ENCODE data around the gene NTHL1.

Gene NTHL1

DNA sequence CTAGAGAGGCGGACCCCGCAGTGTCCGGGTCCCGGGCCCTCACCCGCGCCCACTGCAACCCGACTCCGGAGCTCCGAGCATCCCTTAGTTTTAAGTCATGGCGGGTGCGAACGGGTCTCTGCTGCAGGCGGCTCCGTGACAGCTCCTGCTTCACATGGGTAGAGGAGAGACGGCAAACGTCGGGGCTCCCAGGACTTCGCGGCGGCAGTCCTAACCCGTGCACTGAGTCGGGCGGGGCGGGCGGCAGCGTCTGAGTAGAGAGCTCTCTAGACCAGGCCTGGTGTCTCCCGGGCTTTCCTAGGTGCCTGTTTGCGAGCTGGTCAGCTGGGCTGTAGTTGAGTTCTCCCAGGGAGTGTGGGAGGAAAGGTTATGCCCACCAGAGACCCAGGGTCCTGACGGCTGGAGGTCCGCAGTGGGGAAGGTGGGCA, 496 bp upstream of the NTHL1 start:
- TF ChIP-seq, protein P1, sequence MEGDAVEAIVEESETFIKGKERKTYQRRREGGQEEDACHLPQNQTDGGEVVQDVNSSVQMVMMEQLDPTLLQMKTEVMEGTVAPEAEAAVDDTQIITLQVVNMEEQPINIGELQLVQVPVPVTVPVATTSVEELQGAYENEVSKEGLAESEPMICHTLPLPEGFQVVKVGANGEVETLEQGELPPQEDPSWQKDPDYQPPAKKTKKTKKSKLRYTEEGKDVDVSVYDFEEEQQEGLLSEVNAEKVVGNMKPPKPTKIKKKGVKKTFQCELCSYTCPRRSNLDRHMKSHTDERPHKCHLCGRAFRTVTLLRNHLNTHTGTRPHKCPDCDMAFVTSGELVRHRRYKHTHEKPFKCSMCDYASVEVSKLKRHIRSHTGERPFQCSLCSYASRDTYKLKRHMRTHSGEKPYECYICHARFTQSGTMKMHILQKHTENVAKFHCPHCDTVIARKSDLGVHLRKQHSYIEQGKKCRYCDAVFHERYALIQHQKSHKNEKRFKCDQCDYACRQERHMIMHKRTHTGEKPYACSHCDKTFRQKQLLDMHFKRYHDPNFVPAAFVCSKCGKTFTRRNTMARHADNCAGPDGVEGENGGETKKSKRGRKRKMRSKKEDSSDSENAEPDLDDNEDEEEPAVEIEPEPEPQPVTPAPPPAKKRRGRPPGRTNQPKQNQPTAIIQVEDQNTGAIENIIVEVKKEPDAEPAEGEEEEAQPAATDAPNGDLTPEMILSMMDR (IDR thresholded peaks at IDR 0.05; ENCODE audit: low read depth, low read length, missing control alignments): no peak
- DNase-seq (ENCODE audit: low read depth): no peak
- H3K4me3 ChIP-seq (ENCODE audit: low read depth, low read length): peak overlapping the region; percentile 79

DNA sequence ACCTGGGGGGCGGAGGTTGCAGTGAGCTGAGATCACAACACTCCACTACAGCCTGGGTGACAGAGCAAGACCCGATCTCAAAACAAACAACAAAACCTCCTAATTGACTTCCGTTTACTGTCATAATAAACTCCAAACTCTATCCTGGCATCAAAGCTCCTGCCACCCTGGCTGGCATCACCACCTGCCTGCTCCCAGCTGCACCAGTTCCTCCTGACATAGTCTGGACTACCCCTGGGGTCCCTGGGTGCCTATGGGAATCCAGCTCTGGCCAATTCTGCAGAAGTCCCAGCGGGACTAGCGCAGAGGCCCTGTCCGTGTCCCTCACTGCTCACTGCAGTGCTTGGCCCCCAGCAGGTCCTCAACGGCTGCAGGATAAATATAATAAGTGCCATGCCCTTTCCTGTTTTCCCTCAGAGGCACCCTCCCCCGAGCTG, 723 bp downstream of the NTHL1 start:
- DNase-seq (ENCODE audit: low read depth): no peak
- H3K4me3 ChIP-seq (ENCODE audit: low read depth, low read length): peak overlapping the region; percentile 79
- TF ChIP-seq, protein P1 (IDR thresholded peaks at IDR 0.05; ENCODE audit: low read depth, low read length, missing control alignments): no peak

DNA sequence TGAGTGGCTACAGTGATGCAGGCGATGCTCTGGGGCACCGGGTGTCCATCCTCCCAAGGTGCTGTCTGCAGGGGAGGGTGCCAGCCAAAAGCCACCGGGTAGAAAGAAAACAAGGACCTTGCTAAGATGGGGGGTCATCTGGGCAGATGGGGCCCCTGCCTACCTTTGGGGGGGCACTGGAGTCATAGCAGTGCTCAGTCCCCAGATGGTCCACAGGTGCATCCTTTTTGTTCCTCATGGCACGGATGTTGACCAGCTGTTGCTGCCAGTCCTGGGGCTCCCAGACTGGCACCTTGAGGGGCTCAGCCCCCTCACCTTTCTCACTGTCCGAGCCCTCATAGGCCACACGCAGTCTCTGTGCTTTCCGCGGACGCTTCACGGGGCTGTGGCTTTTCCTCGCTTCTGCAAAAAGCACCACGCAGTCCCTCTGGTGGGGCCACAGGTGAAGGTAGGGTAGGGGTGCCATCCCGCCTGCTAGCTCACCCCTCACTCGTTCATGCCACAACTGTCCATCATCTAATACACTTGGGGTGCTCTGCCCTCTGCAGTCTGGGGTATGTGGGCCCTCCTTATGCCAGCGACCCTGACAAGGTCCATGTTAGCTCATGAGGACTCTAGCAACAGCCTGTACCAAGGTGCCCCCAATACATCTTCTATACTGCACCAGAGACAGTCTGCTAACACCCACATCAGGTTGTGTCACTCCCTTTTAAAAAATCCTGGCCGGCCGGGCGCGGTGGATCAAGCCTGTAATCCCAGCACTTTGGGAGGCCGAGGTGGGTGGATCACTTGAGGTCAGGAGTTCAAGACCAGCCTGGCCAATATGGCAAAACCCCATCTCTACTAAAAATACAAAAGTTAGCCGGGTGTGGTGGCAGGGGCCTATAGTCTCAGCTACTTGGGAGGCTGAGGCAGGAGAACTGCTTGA, 1.4 kb downstream of the NTHL1 start:
- TF ChIP-seq, protein P1 (IDR thresholded peaks at IDR 0.05; ENCODE audit: low read depth, low read length, missing control alignments): no peak
- no peak overlapping the region for H3K4me3 ChIP-seq (ENCODE audit: low read depth, low read length)
- no peak for DNase-seq (ENCODE audit: low read depth)

DNA sequence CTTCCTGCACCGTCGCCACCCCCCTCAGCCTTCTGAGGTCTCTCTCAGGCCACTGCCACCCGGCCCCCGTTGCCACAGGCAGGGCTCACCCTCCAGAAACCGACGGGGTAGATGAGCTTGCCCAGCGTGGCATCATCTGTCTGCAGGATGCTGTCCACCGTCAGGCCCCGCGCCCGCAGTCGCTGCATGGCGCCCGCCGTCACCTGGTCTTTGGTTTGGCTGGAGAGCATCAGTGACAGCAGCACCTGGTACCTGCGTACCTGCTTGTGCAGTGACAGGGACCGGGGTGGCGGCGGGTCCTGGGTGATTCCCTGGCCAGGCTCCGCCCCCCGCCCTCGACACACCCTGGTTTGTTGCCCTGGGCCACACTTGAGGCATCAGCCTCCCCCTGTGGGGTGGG, 3.1 kb downstream of the NTHL1 start:
- no peak overlapping the region for H3K4me3 ChIP-seq (ENCODE audit: low read depth, low read length)
- DNase-seq (ENCODE audit: low read depth): no peak
- TF ChIP-seq, protein P1 (IDR thresholded peaks at IDR 0.05; ENCODE audit: low read depth, low read length, missing control alignments): no peak

DNA sequence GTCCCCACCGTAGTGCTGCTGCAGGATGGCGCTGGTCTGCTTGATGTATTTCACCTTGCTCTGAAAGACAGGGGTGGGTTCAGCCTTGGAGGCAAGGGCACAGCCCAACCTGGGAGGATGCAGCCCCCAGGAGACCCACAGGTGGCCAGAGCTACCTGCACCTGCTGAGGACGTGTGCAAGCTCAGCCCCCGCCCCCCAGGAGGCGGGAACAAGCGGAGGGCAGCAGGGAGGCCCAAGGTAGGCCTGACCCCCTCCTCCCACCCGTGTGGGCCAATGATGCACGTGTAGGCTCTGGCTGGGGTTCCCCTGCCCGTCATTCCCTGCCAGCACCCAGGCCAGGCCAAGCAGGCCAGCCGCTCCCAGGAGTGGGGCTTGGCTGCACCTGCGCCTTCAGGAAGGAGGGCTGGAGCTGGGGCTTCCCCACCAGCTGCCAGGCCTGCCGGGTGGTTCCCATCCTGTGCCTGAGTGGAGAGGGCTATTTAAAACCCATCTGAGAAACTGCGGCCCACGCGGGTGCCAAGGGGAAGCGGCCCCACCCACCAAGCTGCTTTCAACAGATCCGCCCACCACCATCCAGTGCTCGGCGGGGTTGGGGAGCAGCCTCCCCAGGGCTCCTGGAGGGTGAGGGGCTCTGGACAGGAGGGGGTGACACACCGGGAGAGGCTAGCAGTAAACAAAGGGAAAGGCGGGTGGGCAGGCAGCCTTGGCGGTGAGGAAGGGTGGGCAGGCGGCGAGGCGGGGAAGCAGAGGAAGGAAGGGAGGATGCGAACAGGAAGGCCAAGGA, 3.8 kb downstream of the NTHL1 start:
- DNase-seq (ENCODE audit: low read depth): no peak
- TF ChIP-seq, protein P1 (IDR thresholded peaks at IDR 0.05; ENCODE audit: low read depth, low read length, missing control alignments): no peak
- no peak overlapping the region for H3K4me3 ChIP-seq (ENCODE audit: low read depth, low read length)

DNA sequence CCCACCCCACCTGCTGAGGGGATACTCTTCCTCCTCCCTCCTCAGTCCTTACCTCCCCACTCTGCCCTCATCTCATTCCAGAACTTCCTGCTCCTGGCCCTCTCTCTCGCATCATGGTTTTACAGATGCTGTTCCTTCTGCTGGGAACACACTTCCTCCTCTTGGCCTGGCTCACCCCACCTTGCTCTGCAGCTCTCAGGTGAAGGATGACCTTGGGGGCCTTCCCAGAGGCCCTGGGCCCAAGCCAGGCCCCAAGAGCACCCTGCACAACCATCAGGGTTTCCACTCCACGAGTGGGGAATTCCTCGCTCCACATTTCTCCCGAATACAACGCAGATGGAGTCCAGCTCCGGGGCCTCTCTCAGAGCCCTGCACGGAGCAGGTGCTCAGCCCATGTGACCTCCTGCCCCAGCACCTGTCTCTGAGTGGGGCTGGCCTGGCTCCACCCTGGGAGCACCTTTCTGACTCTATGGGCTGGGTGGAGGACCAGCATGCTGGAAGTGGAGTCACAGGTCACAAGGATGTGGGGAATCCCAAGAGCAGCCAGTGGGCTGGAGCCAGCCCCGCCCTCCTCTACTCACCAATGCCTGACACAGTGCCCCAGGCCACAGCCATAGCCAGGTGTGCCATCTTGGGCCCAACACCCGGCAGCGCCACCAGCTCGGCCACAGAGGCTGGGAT, 4.5 kb downstream of the NTHL1 start:
- H3K4me3 ChIP-seq (ENCODE audit: low read depth, low read length): no peak overlapping the region
- no peak for DNase-seq (ENCODE audit: low read depth)
- TF ChIP-seq, protein P1 (IDR thresholded peaks at IDR 0.05; ENCODE audit: low read depth, low read length, missing control alignments): no peak

Data from GM12864 (cell line).